Glomerular visceral epithelial cell (primary cell): ENCODE results near the gene NUBP1.
A peak's percentile ranks its signal among the peaks of the same experiment; 100 is the strongest.
"Not testable (repeated sequence)": the region's sequence is repeated elsewhere in the genome, so short reads cannot be mapped to it uniquely, and the experiment has no call there.

Experiments used
- DNase-seq: peaks from one replicate; pipeline ENCODE4 v3.0.0-alpha.2; 2016; ENCODE audit errors: extremely low spot score

Gene NUBP1

GRCh38 chr16:10743610-10744369 lies at the start of gene NUBP1:
Gene NUBP1, plus strand, starts transcription at chr16:10743842. Its CDS starts 22 bp downstream, at chr16:10743864.
- DNase-seq, result peak; percentile 98

GRCh38 chr16:10693889-10694288 lies 49.8 kb upstream of the NUBP1 start:
- no peak for DNase-seq

- no peak for DNase-seq
Observed at GRCh38 chr16:10694306-10694705, 49.3 kb upstream of the NUBP1 start.

GRCh38 chr16:10694830-10695229 lies 48.8 kb upstream of the NUBP1 start, which contains the start of gene TEKT5:
Gene TEKT5, minus strand, starts transcription at chr16:10694930. Its CDS starts 57 bp downstream, at chr16:10694873.
- no peak for DNase-seq

- DNase-seq, result no peak
Observed at GRCh38 chr16:10699756-10700155, 43.9 kb upstream of the NUBP1 start.

GRCh38 chr16:10708969-10709368 lies 34.7 kb upstream of the NUBP1 start:
- no peak for DNase-seq

GRCh38 chr16:10728003-10728887 lies 15.4 kb upstream of the NUBP1 start:
- DNase-seq, result no peak

- DNase-seq, result peak; percentile 55
Observed at GRCh38 chr16:10729104-10730048, 14.3 kb upstream of the NUBP1 start.

GRCh38 chr16:10731790-10732189 lies 11.9 kb upstream of the NUBP1 start:
- DNase-seq, result no peak

- DNase-seq, result peak; percentile 68
Observed at GRCh38 chr16:10737068-10737625, 6.5 kb upstream of the NUBP1 start.

GRCh38 chr16:10738231-10739077 lies 5.2 kb upstream of the NUBP1 start:
- peak; percentile 69 for DNase-seq

GRCh38 chr16:10740000-10740844 lies 3.4 kb upstream of the NUBP1 start:
- no peak for DNase-seq

GRCh38 chr16:10740845-10741208 lies 2.8 kb upstream of the NUBP1 start:
- DNase-seq, result no peak

GRCh38 chr16:10741249-10741648 lies 2.4 kb upstream of the NUBP1 start:
- not testable (repeated sequence) for DNase-seq

- no peak for DNase-seq
Observed at GRCh38 chr16:10741844-10742243, 1.8 kb upstream of the NUBP1 start.

- no peak for DNase-seq
Observed at GRCh38 chr16:10743227-10743609, 424 bp upstream of the NUBP1 start.

GRCh38 chr16:10744370-10745030 lies 858 bp downstream of the NUBP1 start:
- peak; percentile 42 for DNase-seq

GRCh38 chr16:10745841-10746240 lies 2.2 kb downstream of the NUBP1 start:
- no peak for DNase-seq

- no peak for DNase-seq
Observed at GRCh38 chr16:10750793-10751192, 7.2 kb downstream of the NUBP1 start.
